ENCODE data around the gene C2CD2.

Gene C2CD2

DNA sequence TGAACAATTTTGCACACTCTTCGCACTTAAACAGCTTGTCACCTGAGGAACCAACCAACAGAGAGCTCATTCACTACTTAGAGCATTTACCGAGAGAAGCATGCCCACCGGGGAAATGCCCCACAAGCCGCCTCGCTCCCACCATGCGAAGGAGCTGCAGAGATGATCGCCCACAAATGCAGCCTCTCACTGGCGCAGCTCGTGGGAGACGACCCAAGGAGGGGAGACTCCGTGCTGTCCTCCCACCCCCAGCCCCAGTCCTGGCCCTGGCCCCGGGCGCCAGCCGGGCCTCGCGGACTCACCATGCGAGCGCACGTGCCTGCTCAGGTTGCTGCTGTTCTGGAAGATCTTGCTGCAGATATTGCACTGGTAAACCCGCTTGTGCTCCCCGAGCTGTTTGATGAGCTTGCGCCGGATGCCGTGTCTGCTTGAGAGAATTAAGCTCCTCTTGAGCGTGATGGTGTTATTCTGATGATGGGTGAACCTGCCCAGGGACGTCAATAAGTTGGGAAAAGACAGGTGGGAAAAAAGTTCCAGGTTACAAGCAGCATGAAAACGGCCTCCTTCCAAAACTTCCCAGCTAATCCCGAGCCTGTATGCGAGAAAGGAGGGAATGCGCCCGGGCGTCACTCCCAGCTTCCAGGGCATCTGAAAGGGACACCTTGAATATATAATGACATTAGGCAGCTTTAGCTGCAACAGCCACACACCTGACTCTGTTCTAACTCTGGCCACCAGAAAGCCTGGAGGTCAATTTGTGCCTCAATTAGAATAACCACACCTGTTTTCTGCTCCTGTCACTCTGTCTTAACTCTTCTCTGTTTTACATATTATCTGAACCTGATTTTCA, 117.4 kb downstream of the C2CD2 start:
- no peak for DNase-seq

DNA sequence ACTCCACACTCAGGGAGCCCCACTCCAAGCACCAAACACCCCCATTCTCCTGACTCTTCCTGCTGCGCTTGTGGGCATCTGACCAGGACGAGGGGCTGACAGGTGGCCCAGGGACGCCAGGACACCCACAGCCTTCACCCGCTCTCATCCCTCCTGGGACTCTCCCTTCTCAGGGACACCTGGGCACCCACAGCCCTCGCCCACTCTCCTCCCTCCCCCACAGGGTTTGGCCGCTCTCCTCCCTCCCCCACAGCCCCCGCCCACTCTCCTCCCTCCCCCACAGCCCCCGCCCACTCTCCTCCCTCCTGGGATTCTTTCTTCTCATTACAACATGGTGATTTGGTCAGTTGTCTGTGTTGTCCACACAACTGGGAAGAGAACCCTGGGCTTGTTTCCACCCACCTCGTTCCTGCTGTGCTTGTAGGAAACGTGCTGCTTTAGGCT, 118.1 kb downstream of the C2CD2 start:
- no peak for DNase-seq

Data from stimulated activated CD4-positive, alpha-beta T cell treated with anti-CD3 and anti-CD28 coated beads, Interleukin-15, amount 100 ng/mL, for 24 hours (primary cell).